Neural cell (in vitro differentiated cells): ENCODE data around the gene DBP. TPM values are rescaled to one million over a fixed set of nuclear protein-coding genes. Genes with fewer than 3 reads are reported as not detected.

Experiments used
- H2AFZ ChIP-seq: fragments of 200-600, 300-800 bp; sonication (generic), shearing (Covaris generic); 2 replicates; pipeline ENCODE4 v1.6.0; 2014; ENCODE audit warnings: low read depth, mild to moderate bottlenecking, antibody characterized with exemption, low read length, moderate library complexity
- H3F3A ChIP-seq: fragments of 200-600 bp; shearing (Covaris generic); 2 replicates; pipeline ENCODE4 v1.6.1; 2016; ENCODE audit warnings: mild to moderate bottlenecking, moderate library complexity, mixed read lengths, antibody characterized with exemption, low read length; ENCODE audit not compliant: insufficient read depth, poor library complexity, severe bottlenecking
- H3K27ac ChIP-seq: fragments of 200-600, 300-800 bp; sonication (generic), shearing (Covaris generic); 2 replicates; pipeline ENCODE4 v1.5.1; 2014; ENCODE audit warnings: mild to moderate bottlenecking, low read length, moderate library complexity
- H3K27me3 ChIP-seq: fragments of 300-800, 200-600 bp; sonication (generic), shearing (Covaris generic); 2 replicates; pipeline ENCODE4 v1.6.0; 2014; ENCODE audit warnings: mild to moderate bottlenecking, low read depth, low read length, moderate library complexity; ENCODE audit not compliant: insufficient read depth
- H3K36me3 ChIP-seq: fragments of 300-800, 200-600 bp; sonication (generic), shearing (Covaris generic); 2 replicates; pipeline ENCODE4 v1.5.1; 2014; ENCODE audit warnings: mild to moderate bottlenecking, antibody characterized with exemption, low read length, moderate library complexity; ENCODE audit not compliant: insufficient read depth
- H3K4me2 ChIP-seq: fragments of 300-800, 200-600 bp; sonication (generic), shearing (Covaris generic); 2 replicates; pipeline ENCODE4 v1.6.0; 2014; ENCODE audit warnings: mild to moderate bottlenecking, low read length
- H3K4me3 ChIP-seq: fragments of 300-800, 200-600 bp; sonication (generic), shearing (Covaris generic); 2 replicates; pipeline ENCODE4 v1.5.1; 2014; ENCODE audit warnings: mild to moderate bottlenecking, low read length, moderate library complexity
- H3K79me2 ChIP-seq: fragments of 200-600 bp; shearing (Covaris generic); replicated peaks from 2 replicates; pipeline ENCODE4 v1.6.0; 2014; ENCODE audit warnings: mild to moderate bottlenecking, low read length, moderate library complexity; ENCODE audit not compliant: insufficient read depth
- H3K9ac ChIP-seq: fragments of 300-800, 200-600 bp; sonication (generic), shearing (Covaris generic); 2 replicates; pipeline ENCODE4 v1.6.1; 2016; ENCODE audit warnings: mild to moderate bottlenecking, low read length, mixed read lengths
- H3K9me2 ChIP-seq: fragments of 200-600 bp; shearing (Covaris generic); 2 replicates; pipeline ENCODE4 v1.6.1; 2016; ENCODE audit warnings: mild to moderate bottlenecking, low read length, mixed read lengths; ENCODE audit not compliant: insufficient read depth
- H3K9me3 ChIP-seq: fragments of 200-600, 300-800 bp; sonication (generic), shearing (Covaris generic); 2 replicates; pipeline ENCODE4 v1.6.1; 2016; ENCODE audit warnings: mild to moderate bottlenecking, mixed run types, low read length, moderate library complexity, mixed read lengths
- H4K20me1 ChIP-seq: fragments of 200-600 bp; shearing (Covaris generic); 2 replicates; pipeline ENCODE4 v1.6.1; 2016; ENCODE audit warnings: mild to moderate bottlenecking, mixed run types; ENCODE audit not compliant: insufficient read depth
- CTCF ChIP-seq: fragments of 450-650 bp; IDR thresholded peaks from 2 replicates; pipeline ENCODE4 v1.5.1; 2014; ENCODE audit warnings: antibody characterized with exemption, mild to moderate bottlenecking, moderate library complexity; ENCODE audit not compliant: poor library complexity, severe bottlenecking
- EP300 ChIP-seq: fragments of 450-650 bp; conservative IDR thresholded peaks from 2 replicates; pipeline ENCODE4 v1.6.1; 2014; ENCODE audit warnings: antibody characterized with exemption, mild to moderate bottlenecking, moderate library complexity; ENCODE audit not compliant: poor library complexity, severe bottlenecking
- EZH2 ChIP-seq: fragments of 200-600, 300-800 bp; shearing (Covaris generic), sonication (generic); IDR thresholded peaks from 2 replicates; pipeline ENCODE4 v1.6.1; 2014; ENCODE audit warnings: antibody characterized with exemption, low read length, borderline replicate concordance, mild to moderate bottlenecking; ENCODE audit not compliant: insufficient read depth, poor library complexity, severe bottlenecking
- MXI1 ChIP-seq: fragments of 450-650 bp; conservative IDR thresholded peaks from 2 replicates; pipeline ENCODE4 v1.6.1; 2014; ENCODE audit warnings: antibody characterized with exemption, mild to moderate bottlenecking; ENCODE audit not compliant: poor library complexity, severe bottlenecking
- POLR2AphosphoS5 ChIP-seq: IDR thresholded peaks from 2 replicates; pipeline ENCODE4 v1.6.1; 2012
- RAD21 ChIP-seq: fragments of 450-650 bp; conservative IDR thresholded peaks from 2 replicates; pipeline ENCODE4 v1.6.1; 2014; ENCODE audit warnings: antibody characterized with exemption, mild to moderate bottlenecking, moderate library complexity
- REST ChIP-seq: IDR thresholded peaks from 2 replicates; pipeline ENCODE4 v1.6.1; 2012; ENCODE audit warnings: borderline replicate concordance
- SMC3 ChIP-seq: fragments of 450-650 bp; conservative IDR thresholded peaks from 2 replicates; pipeline ENCODE4 v1.6.1; 2014; ENCODE audit warnings: antibody characterized with exemption, mild to moderate bottlenecking, moderate library complexity; ENCODE audit not compliant: poor library complexity
- TAF1 ChIP-seq: IDR thresholded peaks from 2 replicates; pipeline ENCODE4 v1.6.1; 2012; ENCODE audit warnings: low read depth
- polyA plus RNA-seq: library from polyadenylated mRNA; depleted of rRNA; stranded (reverse); fragments of >200 nt; gene quantifications from 2 replicates; pipeline ENCODE4 v1.2.3, GENCODE V29; 2014

Gene DBP
- polyA plus RNA-seq, 1 donor from 2014 or later, result 3.6 TPM

- Histone ChIP-seq H3K9me3 (no peaks in the 10 kb centered on the region), H3K9ac (no peak overlapping the region), H3K79me2 (peaks cover 24% of the 10 kb centered on the region), H3K27ac (no peak overlapping the region), H2AFZ (no peak overlapping the region), H3K36me3 (peaks cover 3% of the 10 kb centered on the region), H3K4me2 (no peak overlapping the region), H3K9me2 (no peaks in the 10 kb centered on the region), H4K20me1 (peaks cover 4% of the 10 kb centered on the region), H3K27me3 (no peaks in the 10 kb centered on the region), H3K4me3 (no peak overlapping the region), H3F3A (no peaks in the 10 kb centered on the region)
- TF ChIP-seq REST (no peak), POLR2AphosphoS5 (no peak), EZH2 (no peak), MXI1 (no peak), CTCF (no peak), SMC3 (no peak), TAF1 (no peak), EP300 (no peak), RAD21 (no peak)
These were observed 21.7 kb downstream of the DBP start for GRCh38 chr19:48615231-48616040.

- Histone ChIP-seq H3K27ac (no peak within 1 kb of the TSS), H3F3A (no peaks in the 10 kb centered on the region), H3K4me2 (no peak within 1 kb of the TSS), H3K27me3 (no peaks in the 10 kb centered on the region), H3K9me3 (no peaks in the 10 kb centered on the region), H3K79me2 (peaks cover 24% of the 10 kb centered on the region), H3K4me3 (no peak within 1 kb of the TSS), H4K20me1 (peaks cover 4% of the 10 kb centered on the region), H3K36me3 (peaks cover 3% of the 10 kb centered on the region), H3K9me2 (no peaks in the 10 kb centered on the region), H2AFZ (no peak within 1 kb of the TSS), H3K9ac (no peak within 1 kb of the TSS)
- no peak for TF ChIP-seq MXI1
- TF ChIP-seq EP300, result no peak
- no peak for TF ChIP-seq POLR2AphosphoS5
- no peak for TF ChIP-seq CTCF
- TF ChIP-seq RAD21, result no peak
- TF ChIP-seq TAF1, result no peak
- TF ChIP-seq SMC3, result no peak
- TF ChIP-seq REST, result no peak
- no peak for TF ChIP-seq EZH2
These were observed 22.5 kb downstream of the DBP start, which contains the start of gene FAM83E for GRCh38 chr19:48614436-48615230. TSS of gene FAM83E (minus strand) at chr19:48615076. CDS start at chr19:48613372, 1,704 bp downstream.
